ENCODE measurements around the gene KLHL6. TPM values are rescaled to one million over a fixed set of nuclear protein-coding genes. Genes with fewer than 3 reads are reported as not detected.

Gene KLHL6
- polyA plus RNA-seq, 1 experiment: not detected

DNA sequence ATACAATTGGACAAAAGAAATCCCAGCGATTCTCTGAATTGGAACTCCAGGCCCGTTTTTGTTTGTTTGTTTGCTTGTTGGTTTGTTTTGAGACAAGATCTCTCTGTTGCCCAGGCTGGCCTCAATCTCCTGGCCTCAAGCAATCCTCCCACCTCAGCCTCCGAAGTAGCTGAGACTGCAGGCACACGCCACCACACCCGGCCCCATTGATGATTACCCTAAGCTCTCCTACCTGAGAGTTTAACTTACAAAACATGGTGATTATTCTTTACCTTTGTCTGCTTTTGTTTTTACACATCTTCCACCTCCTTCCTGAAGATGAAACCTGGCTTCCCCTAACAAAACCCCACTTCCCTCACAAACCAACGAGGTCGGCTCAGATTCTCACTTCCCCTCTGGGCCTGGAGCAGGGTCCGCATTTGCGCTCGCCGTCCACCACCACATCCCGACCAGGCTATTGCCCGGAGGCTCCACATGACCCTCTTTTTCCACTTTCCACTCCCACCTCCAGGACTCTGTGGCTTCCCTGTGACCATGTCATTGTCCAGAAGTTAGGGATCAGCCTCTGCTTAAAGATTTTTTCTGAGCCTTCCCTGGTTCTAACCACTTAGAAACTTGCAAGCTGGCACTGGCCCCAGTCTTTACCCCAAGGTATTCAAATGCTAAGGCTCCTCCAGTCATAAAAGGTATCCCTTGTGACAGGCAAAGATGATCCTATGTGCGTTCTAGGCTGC, 14.8 kb downstream of the KLHL6 start:
- Histone ChIP-seq H3K4me3 (ENCODE audit: low read depth, low read length) (no peak overlapping the region), H3K27me3 (ENCODE audit: control insufficient read depth, insufficient read depth, low read length) (peaks cover 9% of the 10 kb centered on the region), H3K27ac (ENCODE audit: low read depth, low read length) (no peak overlapping the region), H3K9me3 (ENCODE audit: control insufficient read depth, insufficient read depth, low read length) (no peaks in the 10 kb centered on the region)
- no peak for DNase-seq (ENCODE audit: low read depth, low spot score)
- CTCF ChIA-PET: no interaction called here
- TF ChIP-seq, protein P1, sequence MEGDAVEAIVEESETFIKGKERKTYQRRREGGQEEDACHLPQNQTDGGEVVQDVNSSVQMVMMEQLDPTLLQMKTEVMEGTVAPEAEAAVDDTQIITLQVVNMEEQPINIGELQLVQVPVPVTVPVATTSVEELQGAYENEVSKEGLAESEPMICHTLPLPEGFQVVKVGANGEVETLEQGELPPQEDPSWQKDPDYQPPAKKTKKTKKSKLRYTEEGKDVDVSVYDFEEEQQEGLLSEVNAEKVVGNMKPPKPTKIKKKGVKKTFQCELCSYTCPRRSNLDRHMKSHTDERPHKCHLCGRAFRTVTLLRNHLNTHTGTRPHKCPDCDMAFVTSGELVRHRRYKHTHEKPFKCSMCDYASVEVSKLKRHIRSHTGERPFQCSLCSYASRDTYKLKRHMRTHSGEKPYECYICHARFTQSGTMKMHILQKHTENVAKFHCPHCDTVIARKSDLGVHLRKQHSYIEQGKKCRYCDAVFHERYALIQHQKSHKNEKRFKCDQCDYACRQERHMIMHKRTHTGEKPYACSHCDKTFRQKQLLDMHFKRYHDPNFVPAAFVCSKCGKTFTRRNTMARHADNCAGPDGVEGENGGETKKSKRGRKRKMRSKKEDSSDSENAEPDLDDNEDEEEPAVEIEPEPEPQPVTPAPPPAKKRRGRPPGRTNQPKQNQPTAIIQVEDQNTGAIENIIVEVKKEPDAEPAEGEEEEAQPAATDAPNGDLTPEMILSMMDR (IDR thresholded peaks at IDR 0.05; ENCODE audit: low read depth, low read length): no peak
- POLR2A ChIA-PET: no interaction called here

DNA sequence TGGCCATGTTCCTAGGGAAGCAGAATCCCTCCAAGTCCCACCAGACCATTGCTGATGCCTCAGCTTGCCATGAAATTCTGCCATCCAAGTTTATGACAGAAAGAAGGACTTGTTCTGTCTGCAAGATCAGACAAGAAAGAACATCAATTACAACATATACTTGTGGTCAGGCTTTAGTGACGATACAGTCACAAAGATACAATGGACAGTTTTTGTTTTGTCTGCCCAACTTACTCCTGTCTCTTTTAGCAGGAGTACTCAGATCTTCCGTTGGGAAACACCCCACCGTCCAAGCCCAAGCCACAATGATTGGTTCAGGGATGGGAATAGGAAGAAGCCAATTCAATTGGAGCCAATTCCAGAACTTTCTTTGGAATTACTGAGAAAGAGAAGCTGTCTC, 15.7 kb downstream of the KLHL6 start:
- H3K27ac ChIP-seq (ENCODE audit: low read depth, low read length): no peak overlapping the region
- H3K27me3 ChIP-seq (ENCODE audit: control insufficient read depth, insufficient read depth, low read length): peaks cover 9% of the 10 kb centered on the region
- H3K4me3 ChIP-seq (ENCODE audit: low read depth, low read length): no peak overlapping the region
- no peaks in the 10 kb centered on the region for H3K9me3 ChIP-seq (ENCODE audit: control insufficient read depth, insufficient read depth, low read length)
- ChIA-PET POLR2A (no interaction called here), CTCF (no interaction called here)
- no peak for DNase-seq (ENCODE audit: low read depth, low spot score)
- TF ChIP-seq, protein P1 (IDR thresholded peaks at IDR 0.05; ENCODE audit: low read depth, low read length): no peak

DNA sequence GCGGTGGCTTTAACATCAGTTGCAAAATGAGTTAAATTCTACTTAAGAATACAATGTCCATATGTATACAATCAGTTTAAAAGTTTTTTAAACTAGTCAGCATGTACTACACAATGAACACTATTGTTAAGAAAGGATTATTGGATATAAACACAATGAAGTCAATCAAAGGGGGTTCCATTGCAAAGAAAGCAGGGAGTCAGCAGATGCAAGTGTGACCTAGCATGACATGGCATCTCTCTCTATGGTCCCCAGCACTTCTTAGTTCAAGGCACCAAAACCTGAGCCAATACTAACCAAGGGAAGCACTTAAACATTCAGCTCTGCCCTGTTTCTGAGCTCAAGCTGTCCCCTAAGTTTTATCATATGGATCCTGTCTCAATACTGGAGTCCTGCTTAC, 17.0 kb downstream of the KLHL6 start:
- no peak for DNase-seq (ENCODE audit: low read depth, low spot score)
- TF ChIP-seq, protein P1 (IDR thresholded peaks at IDR 0.05; ENCODE audit: low read depth, low read length): no peak
- peaks cover 9% of the 10 kb centered on the region for H3K27me3 ChIP-seq (ENCODE audit: control insufficient read depth, insufficient read depth, low read length)
- no peak overlapping the region for H3K4me3 ChIP-seq (ENCODE audit: low read depth, low read length)
- CTCF ChIA-PET: no interaction called here
- POLR2A ChIA-PET: no interaction called here
- H3K9me3 ChIP-seq (ENCODE audit: control insufficient read depth, insufficient read depth, low read length): no peaks in the 10 kb centered on the region
- H3K27ac ChIP-seq (ENCODE audit: low read depth, low read length): no peak overlapping the region

DNA sequence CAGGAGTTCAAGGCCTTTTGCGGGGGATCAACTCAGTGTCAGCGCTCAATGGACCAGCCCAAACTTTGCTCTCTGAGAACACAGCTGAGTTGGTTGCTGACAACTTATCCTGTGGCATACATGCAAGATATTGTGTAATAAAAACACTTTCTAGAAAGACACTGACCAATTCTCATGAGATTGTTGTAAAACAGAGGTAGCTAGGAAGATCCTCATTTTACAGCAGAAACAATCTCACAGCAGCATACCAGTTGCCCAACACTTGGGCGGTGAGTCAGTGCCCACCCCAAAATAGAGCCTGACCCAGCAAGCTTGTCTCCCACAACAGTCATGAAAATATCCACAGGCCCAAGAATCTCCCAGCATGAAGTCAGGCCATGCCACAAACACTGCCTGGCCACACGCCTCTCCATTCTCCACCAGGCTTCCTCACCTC, 18.2 kb downstream of the KLHL6 start:
- no peak overlapping the region for H3K4me3 ChIP-seq (ENCODE audit: low read depth, low read length)
- no peaks in the 10 kb centered on the region for H3K9me3 ChIP-seq (ENCODE audit: control insufficient read depth, insufficient read depth, low read length)
- peaks cover 15% of the 10 kb centered on the region for H3K27me3 ChIP-seq (ENCODE audit: control insufficient read depth, insufficient read depth, low read length)
- ChIA-PET CTCF (interaction anchor here (0.8 kb wide), 1 partner anchor 35 kb away, joined by 3 read pairs; no protein-coding TSS in a partner anchor), POLR2A (no interaction called here)
- no peak overlapping the region for H3K27ac ChIP-seq (ENCODE audit: low read depth, low read length)
- TF ChIP-seq, protein P1 (IDR thresholded peaks at IDR 0.05; ENCODE audit: low read depth, low read length): no peak
- no peak for DNase-seq (ENCODE audit: low read depth, low spot score)

DNA sequence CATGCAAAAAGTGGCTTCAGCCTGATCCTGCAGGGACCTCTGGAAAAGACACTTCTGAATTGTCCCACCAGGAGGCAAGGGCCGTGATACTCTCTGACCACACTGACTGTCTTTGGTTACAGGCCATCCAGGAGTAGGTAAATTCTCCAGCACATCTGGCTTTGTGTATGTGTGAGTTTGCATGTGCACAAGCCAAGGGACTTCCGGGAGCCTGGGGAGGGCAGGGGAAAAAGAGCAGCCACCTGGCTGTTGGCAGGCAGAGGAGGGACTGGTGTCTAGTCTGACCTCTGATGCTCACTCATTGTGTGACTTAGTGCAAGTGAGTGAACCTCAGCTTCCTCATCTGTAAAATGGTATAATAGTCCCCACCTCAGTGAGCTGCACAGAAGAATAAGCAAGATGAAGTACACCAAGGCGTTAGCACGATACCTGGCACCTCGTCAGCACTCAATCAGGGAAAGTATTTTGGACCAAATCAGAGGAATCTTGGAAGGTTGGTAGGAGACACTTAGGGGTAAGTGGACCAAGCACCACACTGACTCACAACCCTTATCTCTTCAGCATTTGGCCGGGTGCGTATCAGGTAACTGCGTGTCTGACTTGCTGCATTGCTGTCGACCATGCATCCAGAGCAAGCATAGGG, 19.1 kb downstream of the KLHL6 start:
- no peaks in the 10 kb centered on the region for H3K9me3 ChIP-seq (ENCODE audit: control insufficient read depth, insufficient read depth, low read length)
- no peak overlapping the region for H3K4me3 ChIP-seq (ENCODE audit: low read depth, low read length)
- TF ChIP-seq, protein P1 (IDR thresholded peaks at IDR 0.05; ENCODE audit: low read depth, low read length): no peak
- peaks cover 14% of the 10 kb centered on the region for H3K27me3 ChIP-seq (ENCODE audit: control insufficient read depth, insufficient read depth, low read length)
- H3K27ac ChIP-seq (ENCODE audit: low read depth, low read length): no peak overlapping the region
- ChIA-PET CTCF (no interaction called here), POLR2A (no interaction called here)
- DNase-seq (ENCODE audit: low read depth, low spot score): no peak
